Articular chondrocyte of knee joint (primary cell): ENCODE measurements around the gene TMEM81. TPM values are rescaled to one million over a fixed set of nuclear protein-coding genes. Genes with fewer than 3 reads are reported as not detected.

ENCODE experiments used
- total RNA-seq: library from RNA; depleted of rRNA; stranded (reverse); fragments of >200 nt; gene quantifications from 2 replicates; pipeline ENCODE4 v1.2.3, GENCODE V29; 2012

TMEM81 gene
- total RNA-seq, result 1.3 TPM in 2 replicates

GRCh38 chr1:205084360-205084759 is at the start of gene TMEM81:
TSS of gene TMEM81 (minus strand) at chr1:205084460. CDS start at chr1:205084320, 140 bp downstream.

GRCh38 chr1:205121660-205122488 is 37.6 kb upstream of the TMEM81 start, which contains the start of gene RBBP5:
TSS of gene RBBP5 (minus strand) at chr1:205121978. CDS start at chr1:205121873, 105 bp downstream.

GRCh38 chr1:205042911-205043806 is 41.1 kb downstream of the TMEM81 start, which contains the start of gene CNTN2:
TSS of gene CNTN2 (plus strand) at chr1:205043212. CDS start at chr1:205053186, 9,974 bp downstream.

Other genes starting within 250 kb of the TMEM81 start
- gene NFASC, start 213.6 kb downstream of the TMEM81 start, total RNA-seq, result 69.4 and 78.0 TPM in 2 replicates
- 0.39 and 0.86 TPM in 2 replicates for gene CNTN2, start 41.2 kb downstream of the TMEM81 start, total RNA-seq
- 19.2 and 21.5 TPM in 2 replicates for gene RBBP5, start 37.5 kb upstream of the TMEM81 start, total RNA-seq
- 23.0 and 23.8 TPM in 2 replicates for gene DSTYK, start 127.2 kb upstream of the TMEM81 start, total RNA-seq
- gene TMCC2, start 143.5 kb upstream of the TMEM81 start, total RNA-seq, result 0.78 and 0.97 TPM in 2 replicates
- 1.9 and 2.0 TPM in 2 replicates for gene NUAK2, start 237.3 kb upstream of the TMEM81 start, total RNA-seq